Measurements from ENCODE around the gene ISYNA1.

Gene ISYNA1

DNA sequence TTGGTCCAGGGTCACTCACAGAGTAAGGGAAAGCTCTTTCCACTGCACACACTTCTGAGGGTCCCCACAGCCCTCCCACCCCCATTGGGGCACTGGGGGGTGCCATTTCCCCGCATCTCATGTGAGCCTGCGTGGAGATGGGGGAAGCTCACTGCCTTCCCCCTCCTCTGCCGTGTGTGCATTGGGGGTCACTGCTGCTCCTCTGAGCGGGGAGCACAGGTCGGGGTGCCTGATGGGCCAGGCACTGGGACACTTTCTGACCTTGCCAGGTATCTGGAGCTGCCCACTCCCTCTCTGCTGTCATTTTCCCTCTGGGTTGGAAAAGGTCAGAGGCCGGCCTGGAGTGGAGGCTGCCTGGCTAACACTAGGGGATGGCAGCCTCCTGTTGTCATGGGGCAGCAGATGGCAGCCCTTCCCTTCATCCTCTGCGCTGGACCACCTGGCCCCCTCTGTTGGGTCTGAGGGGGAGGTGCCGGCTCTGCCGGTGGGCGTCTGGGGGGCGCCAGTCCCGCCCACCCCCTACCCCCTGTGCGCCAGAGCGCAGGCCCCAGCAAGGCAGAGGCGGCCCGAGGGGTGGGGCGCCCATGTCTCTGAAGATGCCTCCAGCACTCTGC is 9.7 kb downstream of the ISYNA1 start:
- TF ChIP-seq EZH2phosphoT487 (IDR thresholded peaks at IDR 0.05; ENCODE audit: borderline replicate concordance): no peak
- TF ChIP-seq, protein P1, sequence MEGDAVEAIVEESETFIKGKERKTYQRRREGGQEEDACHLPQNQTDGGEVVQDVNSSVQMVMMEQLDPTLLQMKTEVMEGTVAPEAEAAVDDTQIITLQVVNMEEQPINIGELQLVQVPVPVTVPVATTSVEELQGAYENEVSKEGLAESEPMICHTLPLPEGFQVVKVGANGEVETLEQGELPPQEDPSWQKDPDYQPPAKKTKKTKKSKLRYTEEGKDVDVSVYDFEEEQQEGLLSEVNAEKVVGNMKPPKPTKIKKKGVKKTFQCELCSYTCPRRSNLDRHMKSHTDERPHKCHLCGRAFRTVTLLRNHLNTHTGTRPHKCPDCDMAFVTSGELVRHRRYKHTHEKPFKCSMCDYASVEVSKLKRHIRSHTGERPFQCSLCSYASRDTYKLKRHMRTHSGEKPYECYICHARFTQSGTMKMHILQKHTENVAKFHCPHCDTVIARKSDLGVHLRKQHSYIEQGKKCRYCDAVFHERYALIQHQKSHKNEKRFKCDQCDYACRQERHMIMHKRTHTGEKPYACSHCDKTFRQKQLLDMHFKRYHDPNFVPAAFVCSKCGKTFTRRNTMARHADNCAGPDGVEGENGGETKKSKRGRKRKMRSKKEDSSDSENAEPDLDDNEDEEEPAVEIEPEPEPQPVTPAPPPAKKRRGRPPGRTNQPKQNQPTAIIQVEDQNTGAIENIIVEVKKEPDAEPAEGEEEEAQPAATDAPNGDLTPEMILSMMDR (conservative IDR thresholded peaks at IDR 0.05; ENCODE audit: low read length): no peak
- peaks cover 27% of the 10 kb centered on the region for H4K20me1 ChIP-seq (ENCODE audit: insufficient read depth, low read length, poor library complexity, severe bottlenecking)
- H3K79me2 ChIP-seq (ENCODE audit: insufficient read depth, low read length): peaks cover 42% of the 10 kb centered on the region; the same call in 1 of the 2 replicates
- no peaks in the 10 kb centered on the region for H3K9me2 ChIP-seq (replicated peaks; ENCODE audit: low read depth, low read length)
- H2AFZ ChIP-seq (ENCODE audit: low read length): no peak overlapping the region
- H3K9ac ChIP-seq (ENCODE audit: low read depth, low read length, poor library complexity, severe bottlenecking): no peak overlapping the region
- no peaks in the 10 kb centered on the region for H3K27me3 ChIP-seq (ENCODE audit: insufficient read depth, low read length, poor library complexity, severe bottlenecking)
- no peaks in the 10 kb centered on the region for H3K9me3 ChIP-seq (ENCODE audit: insufficient read depth, low read depth, low read length)
- H3K4me3 ChIP-seq (ENCODE audit: low read length, poor library complexity, severe bottlenecking): peak overlapping the region; percentile 72
- H3K36me3 ChIP-seq (ENCODE audit: insufficient read depth, low read length): no peaks in the 10 kb centered on the region
- no peaks in the 10 kb centered on the region for H3F3A ChIP-seq (ENCODE audit: low read depth)
- peaks cover 19% of the 10 kb centered on the region for H3K4me1 ChIP-seq (ENCODE audit: insufficient read depth, low read length, poor library complexity, severe bottlenecking)
- H3K4me2 ChIP-seq (ENCODE audit: low read depth, low read length, poor library complexity, severe bottlenecking): peak overlapping the region; percentile 88

DNA sequence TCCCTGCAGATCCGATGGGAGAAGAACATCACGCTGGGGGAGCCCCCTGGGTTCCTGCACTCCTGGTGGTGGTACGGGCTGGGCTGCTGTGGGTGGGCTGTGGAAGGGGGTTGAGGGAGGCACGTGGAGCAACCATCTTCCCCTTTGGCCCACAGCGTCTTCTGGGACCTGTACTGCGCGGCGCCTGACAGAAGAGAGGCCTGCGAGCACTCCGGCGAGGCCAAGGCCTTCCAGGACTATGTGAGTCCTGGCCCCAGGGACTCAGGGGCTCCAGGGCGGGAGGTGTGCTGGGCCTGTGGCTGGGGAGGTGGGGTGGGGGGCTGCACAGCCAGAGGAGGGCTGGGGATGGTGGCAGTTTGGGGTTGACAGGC is 10.2 kb downstream of the ISYNA1 start:
- H3K9ac ChIP-seq (ENCODE audit: low read depth, low read length, poor library complexity, severe bottlenecking): no peak overlapping the region

DNA sequence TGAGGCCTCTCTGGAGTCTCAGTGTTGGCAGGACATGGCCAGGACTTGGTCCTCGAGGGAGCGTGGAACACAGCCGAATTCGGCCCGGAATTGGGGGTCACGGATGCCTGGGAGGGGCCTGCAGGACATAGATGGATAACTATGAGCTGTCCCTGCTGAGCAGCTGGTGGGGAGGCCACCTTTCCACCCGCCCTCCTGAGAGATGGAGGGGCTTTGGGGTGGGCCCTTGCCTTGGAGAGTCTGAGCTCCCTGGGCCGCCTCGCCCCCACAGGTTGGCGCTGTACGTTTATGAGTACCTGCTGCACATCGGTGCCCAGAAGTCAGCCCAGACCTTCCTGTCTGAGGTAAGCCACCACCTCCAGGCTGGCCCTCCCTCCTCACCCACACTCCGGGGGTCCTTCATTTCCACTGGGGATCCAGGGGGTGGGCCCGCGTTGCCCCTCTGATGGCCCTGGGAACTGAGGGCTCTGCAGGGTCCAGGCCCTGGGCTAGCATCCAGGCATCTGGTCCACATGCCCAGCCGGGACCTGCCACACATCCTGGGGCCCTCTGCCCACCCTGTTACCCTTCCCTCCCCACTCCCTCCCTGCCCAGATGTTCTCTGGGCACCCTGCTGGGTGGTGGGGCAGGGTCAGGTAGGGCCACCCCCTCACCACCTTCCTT is 10.7 kb downstream of the ISYNA1 start:
- Histone ChIP-seq H3K36me3 (ENCODE audit: insufficient read depth, low read length) (no peaks in the 10 kb centered on the region), H3K9me3 (ENCODE audit: insufficient read depth, low read depth, low read length) (no peaks in the 10 kb centered on the region), H4K20me1 (ENCODE audit: insufficient read depth, low read length, poor library complexity, severe bottlenecking) (peaks cover 35% of the 10 kb centered on the region), H3K27me3 (ENCODE audit: insufficient read depth, low read length, poor library complexity, severe bottlenecking) (no peaks in the 10 kb centered on the region), H3K4me1 (ENCODE audit: insufficient read depth, low read length, poor library complexity, severe bottlenecking) (peaks cover 29% of the 10 kb centered on the region), H3K9me2 (replicated peaks; ENCODE audit: low read depth, low read length) (no peaks in the 10 kb centered on the region), H3F3A (ENCODE audit: low read depth) (no peaks in the 10 kb centered on the region), H3K4me3 (ENCODE audit: low read length, poor library complexity, severe bottlenecking) (no peak overlapping the region), H3K9ac (ENCODE audit: low read depth, low read length, poor library complexity, severe bottlenecking) (no peak overlapping the region), H2AFZ (ENCODE audit: low read length) (no peak overlapping the region), H3K4me2 (ENCODE audit: low read depth, low read length, poor library complexity, severe bottlenecking) (no peak overlapping the region), H3K79me2 (ENCODE audit: insufficient read depth, low read length) (peaks cover 53% of the 10 kb centered on the region)
- TF ChIP-seq, protein P1 (conservative IDR thresholded peaks at IDR 0.05; ENCODE audit: low read length): no peak
- no peak for TF ChIP-seq EZH2phosphoT487 (IDR thresholded peaks at IDR 0.05; ENCODE audit: borderline replicate concordance)

More for the DNA sequence above, 10.2 kb downstream of the ISYNA1 start:
- Histone ChIP-seq H3K9me2 (replicated peaks; ENCODE audit: low read depth, low read length) (no peaks in the 10 kb centered on the region), H3K9me3 (ENCODE audit: insufficient read depth, low read depth, low read length) (no peaks in the 10 kb centered on the region), H2AFZ (ENCODE audit: low read length) (no peak overlapping the region), H3K4me3 (ENCODE audit: low read length, poor library complexity, severe bottlenecking) (no peak overlapping the region), H3K79me2 (ENCODE audit: insufficient read depth, low read length) (peaks cover 48% of the 10 kb centered on the region; the same call in 1 of the 2 replicates), H3K4me1 (ENCODE audit: insufficient read depth, low read length, poor library complexity, severe bottlenecking) (peaks cover 24% of the 10 kb centered on the region), H3K36me3 (ENCODE audit: insufficient read depth, low read length) (no peaks in the 10 kb centered on the region), H3F3A (ENCODE audit: low read depth) (no peaks in the 10 kb centered on the region), H3K27me3 (ENCODE audit: insufficient read depth, low read length, poor library complexity, severe bottlenecking) (no peaks in the 10 kb centered on the region), H3K4me2 (ENCODE audit: low read depth, low read length, poor library complexity, severe bottlenecking) (no peak overlapping the region), H4K20me1 (ENCODE audit: insufficient read depth, low read length, poor library complexity, severe bottlenecking) (peaks cover 30% of the 10 kb centered on the region)
- TF ChIP-seq, protein P1 (conservative IDR thresholded peaks at IDR 0.05; ENCODE audit: low read length): no peak
- TF ChIP-seq EZH2phosphoT487 (IDR thresholded peaks at IDR 0.05; ENCODE audit: borderline replicate concordance): no peak

Measured in Loucy (cell line).